NCI-H1105 treated with DMSO at 0.1 percent for 48 hours (cell line): ENCODE data around the gene AP4S1.
A peak's percentile ranks its signal among the peaks of the same experiment; 100 is the strongest.
"Not testable (repeated sequence)": the region's sequence is repeated elsewhere in the genome, so short reads cannot be mapped to it uniquely, and the experiment has no call there.

Experiments used
- DNase-seq: peaks from one replicate; lab custom pipeline; 2025; lab: John Stamatoyannopoulos, UW

Gene AP4S1

DNA sequence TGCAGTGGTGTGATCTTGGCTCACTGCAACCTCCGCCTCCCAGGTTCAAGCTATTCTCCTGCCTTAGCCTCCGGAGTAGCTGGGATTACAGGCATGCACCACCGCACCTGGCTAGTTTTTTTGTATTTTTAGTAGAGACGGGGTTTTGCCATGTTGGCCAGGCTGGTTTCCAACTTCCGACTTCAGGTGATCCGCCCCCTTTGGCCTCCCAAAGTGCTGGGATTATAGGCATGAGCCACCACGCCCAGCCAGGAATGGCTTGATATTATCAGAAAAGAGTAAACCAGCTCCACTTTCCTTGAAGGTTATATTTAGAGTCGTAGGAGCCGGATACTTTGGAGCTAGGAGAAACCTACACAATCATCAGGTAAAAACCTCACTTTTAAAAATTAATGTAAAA is 61.0 kb downstream of the AP4S1 start:
- not testable (repeated sequence) for DNase-seq

DNA sequence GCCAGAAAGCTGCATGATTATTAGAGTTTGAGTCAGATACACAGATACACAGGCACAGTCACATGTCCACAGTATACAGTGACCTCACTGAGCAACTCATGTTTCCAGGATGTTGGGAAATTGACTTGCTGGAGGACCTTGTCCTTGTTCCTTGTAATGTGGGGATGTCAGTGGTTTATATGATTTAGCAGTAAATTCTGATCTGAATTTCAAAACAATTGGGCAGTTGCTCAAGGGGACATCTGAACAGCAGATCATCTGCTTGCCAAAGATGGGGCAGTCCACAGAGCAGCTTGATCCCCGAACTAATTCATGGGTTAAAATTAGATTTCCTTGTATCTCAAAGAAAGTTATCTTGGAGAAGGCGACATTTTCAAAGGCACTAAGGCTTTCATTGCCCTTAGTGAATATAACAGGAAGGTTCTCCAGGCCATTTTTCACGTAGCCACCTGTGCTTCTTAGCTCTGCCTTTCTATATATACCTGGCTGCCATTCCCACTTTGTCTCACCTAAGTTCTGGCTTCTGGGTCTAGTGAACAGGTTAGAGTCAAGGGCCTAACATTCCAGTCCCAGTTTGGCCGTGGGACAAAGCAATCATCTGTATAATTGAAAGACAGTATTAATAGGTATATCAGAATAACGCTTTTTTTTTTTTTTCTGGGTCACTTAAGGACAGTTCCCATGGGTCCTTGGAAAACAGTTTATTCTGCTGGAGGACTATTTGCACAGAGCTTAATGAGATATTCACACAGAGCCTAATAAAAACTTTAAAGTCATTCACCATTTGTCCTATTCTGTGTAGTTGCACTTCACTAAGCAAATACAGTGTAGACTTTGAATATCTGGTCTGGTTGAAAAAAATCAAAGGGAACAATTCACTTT is 65.7 kb downstream of the AP4S1 start:
- DNase-seq = peak; percentile 50

DNA sequence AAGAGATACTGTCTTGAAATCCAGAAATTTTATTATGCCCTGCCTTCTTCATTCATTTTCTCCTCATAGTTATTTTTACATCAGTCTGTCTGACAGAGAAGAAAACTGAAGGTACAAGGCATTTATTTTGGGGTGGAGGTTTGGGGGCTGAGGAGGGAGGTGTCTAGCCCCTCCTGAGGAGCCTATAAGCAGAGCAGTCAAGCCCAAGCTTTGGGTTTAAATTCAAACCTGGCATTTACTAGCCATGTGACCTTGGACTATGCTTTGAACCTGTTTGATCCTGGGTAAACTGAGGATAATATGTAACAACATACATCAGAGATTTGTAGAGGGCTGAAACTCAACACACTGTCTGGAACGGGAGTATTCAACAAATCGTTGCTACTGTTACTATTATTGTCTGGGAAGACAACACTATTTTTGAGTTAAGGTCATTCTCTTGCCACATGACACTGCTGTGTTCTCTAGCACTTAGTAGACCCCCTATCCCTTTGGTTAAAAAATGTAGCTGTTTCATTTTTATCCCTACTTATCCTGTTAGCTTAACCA is 66.8 kb downstream of the AP4S1 start:
- DNase-seq = no peak

DNA sequence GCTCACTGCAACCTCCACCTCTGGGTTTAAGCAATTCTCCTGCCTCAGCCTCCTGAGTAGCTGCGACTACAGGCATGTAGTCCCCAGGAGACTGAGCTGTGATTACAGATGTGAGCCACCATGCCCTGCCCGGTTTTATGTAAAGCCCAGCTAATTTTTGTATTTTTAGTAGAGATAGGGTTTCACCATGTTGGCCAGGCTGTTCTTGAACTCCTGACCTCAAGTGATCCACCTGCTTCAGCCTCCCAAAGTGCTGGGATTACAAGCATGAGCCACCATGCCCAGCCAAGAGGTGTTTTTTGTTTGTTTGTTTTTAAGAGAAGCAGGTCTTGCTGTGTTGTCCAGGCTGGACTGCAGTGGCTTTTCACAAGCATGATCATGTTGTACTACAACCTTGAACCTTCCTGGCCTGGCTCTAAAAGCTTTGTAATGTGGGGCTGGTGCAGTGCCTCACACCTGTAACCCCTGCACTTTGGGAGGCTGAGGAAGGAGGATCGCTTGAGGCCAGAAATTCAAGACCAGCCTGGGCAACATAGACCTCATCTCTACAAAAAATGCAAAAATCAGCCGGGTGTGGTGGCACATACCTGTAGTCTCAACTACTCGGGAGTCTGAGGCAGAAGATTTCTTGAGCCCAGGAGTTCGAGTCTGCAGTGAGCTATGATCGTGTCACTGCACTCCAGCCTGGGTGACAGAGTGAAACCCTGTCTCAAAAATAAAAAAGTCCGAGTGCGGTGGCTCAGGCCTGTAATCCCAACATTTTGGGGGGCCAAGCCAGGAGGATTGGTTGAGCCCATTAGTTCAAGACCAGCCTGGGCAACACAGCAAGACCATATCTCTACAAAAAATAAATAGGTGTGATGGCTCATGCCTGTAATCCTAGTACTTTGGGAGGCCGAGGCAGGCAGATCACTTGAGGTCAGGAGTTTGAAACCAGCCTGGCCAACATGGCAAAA is 68.7 kb downstream of the AP4S1 start:
- not testable (repeated sequence) for DNase-seq

DNA sequence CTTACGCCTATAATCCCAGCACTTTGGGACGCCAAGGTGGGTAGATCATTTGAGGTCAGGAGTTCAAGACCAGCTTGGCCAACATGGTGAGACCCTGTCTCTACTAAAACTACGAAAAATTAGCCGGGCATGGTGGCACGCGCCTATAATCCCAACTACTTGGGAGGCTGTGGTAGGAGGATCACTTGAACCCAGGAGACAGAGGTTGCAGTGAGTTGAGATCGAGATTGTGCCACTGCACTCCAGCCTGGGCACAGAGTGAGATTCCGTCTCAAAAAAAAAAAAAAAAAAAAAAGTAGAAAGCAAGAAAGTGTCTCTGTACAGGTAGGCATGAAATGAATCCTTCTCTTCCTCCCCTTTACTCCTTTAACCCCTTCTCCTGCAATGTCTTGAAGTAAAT is 70.4 kb downstream of the AP4S1 start:
- not testable (repeated sequence) for DNase-seq

DNA sequence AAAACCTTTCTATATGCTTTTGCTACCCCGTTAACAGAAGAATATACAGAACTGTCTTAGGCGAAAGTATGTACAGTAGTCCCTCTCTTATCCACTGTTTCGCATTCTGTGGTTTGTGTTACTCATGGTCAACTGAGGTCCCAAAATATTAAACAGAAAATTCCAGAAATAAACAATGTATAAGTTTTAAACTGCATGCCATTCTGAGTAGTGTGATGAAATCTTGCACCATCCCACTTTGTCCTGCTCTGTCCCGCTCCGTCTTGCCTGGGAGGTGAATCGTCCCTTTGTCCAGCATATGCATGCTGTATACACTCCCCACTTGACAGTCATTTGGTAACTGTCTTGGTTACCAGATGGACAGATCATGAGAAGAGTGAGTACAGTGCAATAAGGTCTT is 70.8 kb downstream of the AP4S1 start:
- DNase-seq = no peak

DNA sequence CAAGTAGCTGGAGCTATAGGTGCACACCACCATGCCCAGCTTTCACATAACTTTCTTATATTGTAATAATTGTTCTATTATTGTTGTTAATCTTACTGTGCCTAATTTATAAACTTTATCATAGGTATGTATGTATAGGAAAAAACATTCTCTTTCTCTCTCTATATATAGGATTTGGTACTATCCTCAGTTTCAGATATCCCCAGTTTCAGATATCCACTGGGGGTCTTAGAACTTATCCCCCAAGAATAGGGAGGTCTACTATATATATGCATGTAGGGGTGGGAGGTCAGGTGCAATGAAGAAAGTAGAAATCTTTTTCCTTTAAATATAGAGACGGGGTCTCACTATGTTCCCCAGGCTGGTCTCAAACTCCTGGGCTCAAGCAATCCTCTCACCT is 71.6 kb downstream of the AP4S1 start:
- no peak for DNase-seq

DNA sequence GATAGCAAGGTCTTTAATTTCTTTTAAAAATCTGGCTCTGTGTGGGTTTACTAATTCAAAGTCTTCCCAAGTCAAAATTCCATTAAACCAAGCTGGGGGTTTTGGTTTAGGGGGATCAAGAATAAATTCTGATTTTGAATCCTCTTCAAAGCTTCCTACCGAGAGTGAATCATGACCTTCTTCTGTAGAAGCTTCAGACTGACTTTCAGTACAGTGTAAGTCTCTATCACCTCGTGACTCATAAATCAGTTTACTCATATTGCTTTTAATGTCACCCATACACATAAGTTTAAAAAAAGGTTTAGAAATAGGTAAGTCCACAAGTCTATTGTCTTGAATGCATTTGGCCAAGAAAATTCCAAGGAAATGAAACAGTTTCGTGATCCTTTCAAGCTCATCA is 81.3 kb downstream of the AP4S1 start:
- no peak for DNase-seq

DNA sequence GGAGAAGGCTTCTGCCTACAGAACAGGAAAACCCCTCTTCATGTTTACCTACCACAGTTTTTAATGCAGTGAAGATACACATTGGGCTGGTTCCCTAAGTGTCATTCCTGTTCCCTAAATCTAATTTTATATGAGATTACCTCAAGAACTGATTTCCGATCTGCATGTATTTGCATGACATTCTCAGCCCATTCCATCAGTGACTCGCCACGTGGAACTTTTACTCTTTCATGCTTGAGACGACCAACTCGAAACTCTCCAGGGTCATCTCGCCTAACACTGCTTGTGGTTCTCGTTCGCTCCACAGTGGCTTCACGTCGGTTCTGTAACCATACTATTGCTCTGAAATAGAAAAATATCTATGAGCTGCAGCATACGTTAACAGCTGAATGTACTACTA is 83.8 kb downstream of the AP4S1 start:
- DNase-seq = no peak

DNA sequence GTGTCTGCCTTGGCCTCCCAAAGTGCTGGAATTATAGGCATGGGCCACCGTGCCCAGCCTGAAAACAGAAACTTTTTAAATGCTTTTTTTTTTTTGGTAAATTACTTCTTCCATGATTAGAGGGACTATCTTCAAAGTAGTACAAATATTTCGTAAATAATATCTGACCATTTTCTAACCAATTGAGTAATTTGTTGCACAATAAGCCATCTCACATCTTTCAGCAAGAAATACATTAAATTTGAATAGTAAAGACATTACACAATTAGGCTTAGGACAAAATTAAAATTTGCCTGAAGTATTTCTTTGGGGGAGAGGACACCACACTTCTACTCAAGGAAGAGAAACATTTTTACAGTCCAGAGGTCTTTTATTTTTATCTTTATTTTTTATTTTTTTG is 85.4 kb downstream of the AP4S1 start:
- no peak for DNase-seq

DNA sequence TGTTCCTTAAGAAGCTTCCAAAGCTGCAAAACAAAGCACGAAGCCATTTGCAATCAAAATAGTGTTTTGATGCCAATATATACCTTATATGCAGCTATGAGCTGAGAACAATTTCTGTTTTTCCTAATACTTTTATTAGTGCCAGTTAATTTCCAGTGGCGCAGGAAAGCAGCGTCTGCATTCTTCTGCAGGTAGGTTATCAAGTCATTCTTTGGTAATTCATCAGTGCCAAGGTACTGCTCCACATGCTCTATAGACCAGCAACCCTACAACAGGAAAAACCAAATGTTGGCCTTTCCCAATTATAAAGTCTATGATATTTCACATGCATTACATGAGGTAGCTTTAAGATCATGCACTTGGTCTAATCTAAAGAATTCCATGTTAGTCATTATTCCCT is 88.3 kb downstream of the AP4S1 start:
- DNase-seq = no peak

DNA sequence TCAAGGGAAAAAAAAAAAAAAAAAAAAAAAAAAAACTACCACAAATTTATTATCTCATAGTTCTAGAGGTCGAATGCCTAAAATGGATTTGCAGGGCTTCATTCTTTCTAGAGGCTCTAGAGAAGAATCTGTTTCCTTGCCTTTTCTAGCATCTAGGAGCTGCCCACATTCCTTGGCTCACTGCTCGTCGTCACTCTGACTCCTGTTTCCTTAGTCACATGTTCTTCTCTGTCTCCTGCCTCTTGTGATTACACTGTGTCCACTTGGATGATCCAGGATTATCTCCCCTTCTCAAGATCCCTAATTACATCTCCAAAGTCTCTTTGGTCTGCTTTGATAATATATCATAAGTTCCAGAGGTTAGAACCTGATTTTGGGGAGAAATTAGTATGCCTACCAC is 93.4 kb downstream of the AP4S1 start:
- no peak for DNase-seq

DNA sequence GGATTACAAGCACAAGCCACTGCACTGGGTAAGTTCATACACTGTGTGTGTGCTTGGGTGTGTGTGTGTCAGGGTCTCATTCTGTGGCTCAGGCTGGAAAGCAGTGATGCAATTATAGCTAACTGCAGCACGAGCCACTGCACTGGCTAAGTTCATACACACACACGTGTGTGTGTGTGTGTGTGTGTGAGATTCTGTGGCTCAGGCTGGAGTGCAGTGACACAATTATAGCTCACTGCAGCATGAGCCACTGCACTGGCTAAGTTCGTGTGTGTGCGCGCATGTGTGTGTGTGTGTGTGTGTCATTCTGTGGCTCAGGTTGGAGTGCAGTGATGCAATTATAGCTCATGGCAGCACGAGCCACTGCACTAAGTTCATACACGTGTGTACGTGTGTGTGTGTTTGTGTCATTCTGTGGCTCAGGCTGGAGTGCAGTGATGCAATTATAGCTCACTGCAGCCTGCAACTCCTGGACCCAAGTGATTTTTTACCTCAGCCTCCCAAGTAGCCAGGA is 96.7 kb downstream of the AP4S1 start:
- DNase-seq = no peak

DNA sequence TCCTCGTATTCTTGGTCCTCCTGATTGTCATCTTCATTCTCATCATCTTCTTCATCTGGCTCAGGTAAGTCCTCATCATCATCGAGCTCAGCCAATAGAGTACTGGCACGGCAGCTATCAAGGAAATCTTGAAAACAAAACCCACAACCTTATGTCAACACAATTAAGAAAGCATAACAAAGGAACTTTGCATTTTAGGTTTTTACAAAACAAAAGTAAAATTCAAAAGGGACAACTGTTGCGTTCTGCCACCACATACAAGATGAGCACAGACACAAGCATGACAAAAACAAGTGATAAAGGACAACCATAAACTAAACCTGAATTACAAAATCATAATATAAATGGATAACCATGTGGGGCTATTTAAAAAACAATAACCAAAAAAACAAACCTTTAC is 97.5 kb downstream of the AP4S1 start:
- DNase-seq = no peak

DNA sequence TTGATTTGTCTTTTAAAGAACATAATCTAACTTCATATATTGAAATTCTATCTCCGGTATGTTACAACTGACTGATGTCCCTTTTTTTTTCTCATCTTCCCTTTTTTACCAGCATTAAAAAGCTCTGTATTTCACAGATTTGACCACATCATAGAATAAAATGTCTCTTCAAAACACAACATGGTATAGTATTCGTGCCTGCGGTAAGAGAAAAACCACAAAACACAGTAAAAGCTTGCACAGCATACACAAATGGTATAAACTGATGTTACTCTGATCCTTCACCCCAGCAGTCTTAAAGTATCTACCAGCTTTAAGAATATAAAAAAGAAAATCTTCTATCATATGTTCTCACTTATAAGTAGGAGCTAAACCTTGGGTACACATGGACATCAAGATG is 98.7 kb downstream of the AP4S1 start:
- DNase-seq = no peak

DNA sequence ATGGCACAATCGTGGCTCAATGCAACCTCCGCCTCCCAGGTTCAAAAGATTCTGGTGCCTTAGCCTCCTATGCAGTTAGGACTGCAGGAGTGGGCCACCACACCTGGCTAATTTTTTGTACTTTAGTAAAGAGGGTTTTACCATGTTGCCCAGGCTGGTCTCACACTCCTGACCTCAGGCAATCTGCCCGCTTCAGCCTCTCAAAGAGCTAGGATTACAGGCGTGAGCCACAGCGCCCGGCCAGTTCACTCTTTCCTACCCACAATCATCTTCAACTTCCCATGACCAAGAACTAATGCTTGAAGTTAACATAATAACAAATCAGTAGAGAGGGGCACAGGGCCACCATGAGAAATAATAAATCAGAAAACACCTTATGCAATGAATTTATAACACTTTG is 99.8 kb downstream of the AP4S1 start:
- no peak for DNase-seq

DNA sequence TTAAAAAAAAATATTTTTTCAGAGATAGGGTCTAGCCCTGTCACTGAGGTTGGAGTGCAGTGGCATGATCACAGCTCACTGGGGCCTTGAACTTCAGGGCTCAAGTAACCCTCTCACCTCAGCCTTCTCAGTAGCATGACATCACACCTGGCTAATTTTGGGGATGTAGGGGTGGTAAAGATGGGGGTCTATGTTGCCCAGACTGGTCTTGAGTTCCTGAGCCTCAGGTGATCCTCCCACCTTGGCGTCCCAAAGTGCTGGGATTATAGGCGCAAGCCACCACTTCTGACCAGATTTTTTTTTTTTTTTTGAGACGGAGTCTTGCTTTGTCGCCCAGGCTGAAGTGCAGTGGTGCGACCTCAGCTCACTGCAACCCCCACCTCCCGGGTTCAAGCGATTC is 101.2 kb downstream of the AP4S1 start:
- DNase-seq = no peak

DNA sequence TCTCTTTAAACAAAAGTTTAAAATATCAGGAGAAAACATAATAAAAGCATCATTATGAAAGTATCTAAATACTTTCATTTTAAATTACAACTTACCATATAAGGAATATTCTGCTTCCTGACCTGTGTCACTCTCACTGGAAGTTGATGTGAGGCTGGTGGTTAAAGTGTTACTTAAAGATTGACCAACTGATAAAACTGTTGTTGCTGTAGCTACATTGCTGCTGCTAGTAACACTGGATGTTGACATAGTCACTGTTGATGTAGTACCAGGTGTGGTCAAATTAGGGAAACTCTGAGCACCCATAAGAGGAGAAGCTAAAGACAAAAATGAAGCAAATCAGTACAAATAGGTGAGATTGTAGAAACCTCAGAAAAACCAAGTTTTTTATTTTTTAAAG is 102.2 kb downstream of the AP4S1 start:
- DNase-seq = no peak

DNA sequence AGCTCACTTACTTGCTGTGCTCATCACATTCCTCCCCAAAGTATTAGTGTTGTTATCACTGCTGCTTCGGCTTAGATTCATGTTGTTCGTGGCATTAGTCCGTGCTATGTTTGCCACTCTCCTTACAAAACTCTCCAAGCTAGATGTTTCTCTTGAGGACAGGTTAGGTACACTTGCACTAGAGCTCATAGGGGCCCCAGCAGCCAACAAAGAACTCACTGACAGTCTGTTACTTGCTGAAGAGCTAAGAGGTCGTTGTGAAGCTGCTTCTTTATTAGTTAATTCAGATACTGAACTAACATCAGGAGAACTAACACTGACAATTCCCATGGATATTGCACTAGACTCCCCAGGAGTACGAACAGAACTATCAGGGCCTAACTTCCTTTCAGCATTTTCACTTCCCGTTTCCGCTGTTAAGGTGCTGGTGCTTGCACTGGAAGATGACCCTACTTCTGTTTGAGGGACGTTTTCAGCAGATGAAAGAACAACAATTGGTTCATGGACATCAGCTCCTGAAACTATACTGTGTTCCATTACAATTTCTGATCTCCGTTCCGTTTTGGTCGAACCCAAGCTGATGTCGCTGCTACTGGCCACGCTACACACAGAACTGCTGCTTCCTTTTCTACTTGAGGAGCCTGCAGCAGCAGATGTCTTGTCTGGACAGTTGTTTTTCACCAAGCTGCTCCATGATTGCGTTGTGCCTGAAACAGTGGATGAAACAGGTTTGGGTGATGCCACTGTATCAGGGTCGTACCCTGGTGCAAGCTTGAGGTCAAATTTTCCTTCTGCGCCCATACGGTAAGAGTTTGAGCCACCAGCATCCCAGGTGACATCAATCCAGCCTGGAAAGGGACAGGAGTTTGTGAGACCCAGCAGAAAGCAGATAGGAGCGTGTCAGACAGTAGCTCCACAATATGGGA is 103.4 kb downstream of the AP4S1 start:
- no peak for DNase-seq

DNA sequence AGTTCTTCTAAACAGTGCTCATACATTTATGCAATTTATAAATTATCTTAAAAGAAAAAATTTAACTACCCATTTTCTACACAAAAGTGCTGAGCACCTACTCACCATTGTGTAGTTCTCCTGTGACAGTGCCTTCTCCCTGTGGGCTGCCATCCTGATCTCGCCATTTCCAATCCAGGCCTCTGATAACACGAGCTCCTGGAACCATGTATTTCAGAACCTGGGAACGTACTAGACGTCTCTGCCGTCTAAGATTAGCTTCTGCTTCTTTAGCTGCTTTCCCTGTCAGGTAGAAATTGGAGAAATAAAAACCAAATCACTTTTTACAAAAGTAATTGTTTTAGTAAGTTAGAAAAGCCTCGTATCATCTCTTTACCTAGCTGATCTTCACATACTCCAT is 107.7 kb downstream of the AP4S1 start:
- no peak for DNase-seq

DNA sequence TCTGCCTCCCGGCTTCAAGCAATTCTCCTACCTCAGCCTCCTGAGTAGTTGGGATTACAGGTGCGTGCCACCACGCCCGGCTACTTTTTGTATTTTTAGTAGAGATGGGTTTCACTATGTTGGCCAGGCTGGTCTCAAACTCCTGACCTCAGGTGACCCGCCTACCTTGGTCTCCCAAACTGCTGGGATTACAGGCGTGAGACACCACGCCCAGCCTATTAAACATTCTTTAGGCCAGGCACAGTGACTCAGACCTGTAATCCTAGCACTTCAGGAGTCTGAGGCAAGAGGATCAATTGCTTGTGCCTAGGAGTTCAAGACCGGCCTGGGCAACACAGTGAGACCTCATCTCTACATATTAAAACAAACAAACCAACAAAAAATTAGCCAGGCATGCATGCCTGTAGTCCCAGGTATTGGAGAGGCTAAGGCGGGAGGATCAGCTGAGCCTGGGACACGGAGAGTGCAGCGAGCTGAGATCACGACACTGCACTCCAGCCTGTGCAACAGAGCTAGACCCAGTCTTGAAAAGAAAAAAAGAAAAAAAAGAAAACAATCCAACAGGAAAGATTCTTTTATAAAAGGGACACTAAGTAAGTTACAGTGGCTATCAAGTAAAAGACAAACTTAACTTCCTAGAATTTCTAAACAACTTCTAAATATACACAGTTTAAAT is 111.9 kb downstream of the AP4S1 start:
- DNase-seq = no peak
